Skin of body (tissue), 2 donors: Measurements from ENCODE around the gene ADA. TPM values are rescaled to one million over a fixed set of nuclear protein-coding genes. Genes with fewer than 3 reads are reported as not detected.

ENCODE experiments used
- DNase-seq: peaks from one replicate; lab custom pipeline; 2025; lab: John Stamatoyannopoulos, UW
- total RNA-seq: library from RNA; depleted of rRNA; stranded (reverse); fragments of >200 nt; gene quantifications from one replicate; pipeline ENCODE4 v1.2.3, GENCODE V29; 2014

The ADA gene
- total RNA-seq, 1 donor from 2014 or later, result 5.5 TPM

- no peak for DNase-seq
These were observed 26.7 kb downstream of the ADA start for GRCh38 chr20:44624743-44625271.

GRCh38 chr20:44624152-44624551 is 27.3 kb downstream of the ADA start:
- DNase-seq, result no peak

- no peak for DNase-seq
These were observed 28.8 kb downstream of the ADA start for GRCh38 chr20:44622501-44623270.

- DNase-seq, result no peak
These were observed 29.6 kb downstream of the ADA start for GRCh38 chr20:44621939-44622338.

GRCh38 chr20:44621325-44621724 is 30.2 kb downstream of the ADA start:
- DNase-seq, result no peak

GRCh38 chr20:44620030-44620429 is 31.5 kb downstream of the ADA start:
- no peak for DNase-seq

GRCh38 chr20:44619294-44619693 is 32.2 kb downstream of the ADA start:
- DNase-seq, result no peak

- DNase-seq, result no peak
These were observed 33.2 kb downstream of the ADA start for GRCh38 chr20:44618318-44618731.

- DNase-seq, result no peak
These were observed 34.9 kb downstream of the ADA start for GRCh38 chr20:44616604-44616964.

- no peak for DNase-seq
These were observed 35.5 kb downstream of the ADA start for GRCh38 chr20:44615876-44616603.

- no peak for DNase-seq
These were observed 36.2 kb downstream of the ADA start for GRCh38 chr20:44615169-44615791.

GRCh38 chr20:44614525-44614924 is 37.0 kb downstream of the ADA start:
- DNase-seq, result no peak

- no peak for DNase-seq
These were observed 37.9 kb downstream of the ADA start for GRCh38 chr20:44613575-44613974.

GRCh38 chr20:44610313-44610962 is 41.1 kb downstream of the ADA start:
- no peak for DNase-seq

GRCh38 chr20:44609516-44610312 is 41.8 kb downstream of the ADA start:
- peak; percentile 76 for DNase-seq

- no peak for DNase-seq
These were observed 42.4 kb downstream of the ADA start for GRCh38 chr20:44609006-44609515.

GRCh38 chr20:44606725-44607441 is 44.6 kb downstream of the ADA start:
- no peak for DNase-seq

GRCh38 chr20:44603327-44603726 is 48.2 kb downstream of the ADA start:
- DNase-seq, result no peak

GRCh38 chr20:44601801-44602204 is 49.7 kb downstream of the ADA start:
- peak; percentile 88 for DNase-seq

- no peak for DNase-seq
These were observed 50.2 kb downstream of the ADA start for GRCh38 chr20:44601236-44601671.
